ENCODE results near the gene MYCBP2.

Gene MYCBP2

GRCh38 chr13:77040835-77041234 lies 286.1 kb downstream of the MYCBP2 start:
- H3K9me2 ChIP-seq (replicated peaks; ENCODE audit: insufficient read depth, low read length): no peaks in the 10 kb centered on the region
- no peak overlapping the region for H3K9ac ChIP-seq (ENCODE audit: low read length)
- H3K4me1 ChIP-seq (ENCODE audit: low read length): no peaks in the 10 kb centered on the region
- no peak overlapping the region for H2AFZ ChIP-seq (ENCODE audit: low read length)
- no peaks in the 10 kb centered on the region for H4K20me1 ChIP-seq (ENCODE audit: insufficient read depth, low read length)
- no peaks in the 10 kb centered on the region for H3K27me3 ChIP-seq (replicated peaks; ENCODE audit: insufficient read depth, low read length)
- no peaks in the 10 kb centered on the region for H3K9me3 ChIP-seq (replicated peaks; ENCODE audit: insufficient read depth, low read length)
- H3K4me2 ChIP-seq (ENCODE audit: low read depth, low read length): no peak overlapping the region
- TF ChIP-seq EZH2phosphoT487 (IDR thresholded peaks at IDR 0.05; ENCODE audit: low read length) (no peak), CTCF (IDR thresholded peaks at IDR 0.05; ENCODE audit: low read length) (no peak), EZH2 (optimal IDR thresholded peaks at IDR 0.05; ENCODE audit: low read depth, low read length) (no peak)
- H3F3A ChIP-seq (ENCODE audit: insufficient read depth, low read length): no peaks in the 10 kb centered on the region
- H3K79me2 ChIP-seq (ENCODE audit: low read length): no peaks in the 10 kb centered on the region
- peaks cover 7% of the 10 kb centered on the region for H3K36me3 ChIP-seq (replicated peaks; ENCODE audit: insufficient read depth, low read length)
- H3K27ac ChIP-seq (ENCODE audit: low read length): no peak overlapping the region
- DNase-seq: no peak
- no peak overlapping the region for H3K4me3 ChIP-seq (ENCODE audit: low read length)

- H3K36me3 ChIP-seq (replicated peaks; ENCODE audit: insufficient read depth, low read length): peaks cover 4% of the 10 kb centered on the region
- TF ChIP-seq EZH2 (optimal IDR thresholded peaks at IDR 0.05; ENCODE audit: low read depth, low read length) (no peak), EZH2phosphoT487 (IDR thresholded peaks at IDR 0.05; ENCODE audit: low read length) (no peak), CTCF (IDR thresholded peaks at IDR 0.05; ENCODE audit: low read length) (no peak)
- H3K27me3 ChIP-seq (replicated peaks; ENCODE audit: insufficient read depth, low read length): no peaks in the 10 kb centered on the region
- no peak overlapping the region for H3K4me2 ChIP-seq (ENCODE audit: low read depth, low read length)
- no peaks in the 10 kb centered on the region for H3K9me3 ChIP-seq (replicated peaks; ENCODE audit: insufficient read depth, low read length)
- H3K4me1 ChIP-seq (ENCODE audit: low read length): no peaks in the 10 kb centered on the region
- H2AFZ ChIP-seq (ENCODE audit: low read length): no peak overlapping the region
- H3K9ac ChIP-seq (ENCODE audit: low read length): no peak overlapping the region
- H4K20me1 ChIP-seq (ENCODE audit: insufficient read depth, low read length): no peaks in the 10 kb centered on the region
- no peak overlapping the region for H3K27ac ChIP-seq (ENCODE audit: low read length)
- H3F3A ChIP-seq (ENCODE audit: insufficient read depth, low read length): no peaks in the 10 kb centered on the region
- no peak overlapping the region for H3K4me3 ChIP-seq (ENCODE audit: low read length)
- no peaks in the 10 kb centered on the region for H3K9me2 ChIP-seq (replicated peaks; ENCODE audit: insufficient read depth, low read length)
- no peak for DNase-seq
- no peaks in the 10 kb centered on the region for H3K79me2 ChIP-seq (ENCODE audit: low read length)
These were observed 286.8 kb downstream of the MYCBP2 start for GRCh38 chr13:77040076-77040475.

- Histone ChIP-seq H3K27me3 (replicated peaks; ENCODE audit: insufficient read depth, low read length) (no peaks in the 10 kb centered on the region), H2AFZ (ENCODE audit: low read length) (no peak overlapping the region), H4K20me1 (ENCODE audit: insufficient read depth, low read length) (no peaks in the 10 kb centered on the region), H3K4me3 (ENCODE audit: low read length) (no peak overlapping the region), H3K4me2 (ENCODE audit: low read depth, low read length) (no peak overlapping the region), H3K36me3 (replicated peaks; ENCODE audit: insufficient read depth, low read length) (no peaks in the 10 kb centered on the region), H3K4me1 (ENCODE audit: low read length) (no peaks in the 10 kb centered on the region), H3K79me2 (ENCODE audit: low read length) (no peaks in the 10 kb centered on the region), H3K9ac (ENCODE audit: low read length) (no peak overlapping the region), H3K27ac (ENCODE audit: low read length) (no peak overlapping the region), H3K9me2 (replicated peaks; ENCODE audit: insufficient read depth, low read length) (no peaks in the 10 kb centered on the region), H3K9me3 (replicated peaks; ENCODE audit: insufficient read depth, low read length) (no peaks in the 10 kb centered on the region), H3F3A (ENCODE audit: insufficient read depth, low read length) (no peaks in the 10 kb centered on the region)
- TF ChIP-seq EZH2 (optimal IDR thresholded peaks at IDR 0.05; ENCODE audit: low read depth, low read length) (no peak), CTCF (IDR thresholded peaks at IDR 0.05; ENCODE audit: low read length) (no peak), EZH2phosphoT487 (IDR thresholded peaks at IDR 0.05; ENCODE audit: low read length) (no peak)
- no peak for DNase-seq
These were observed 287.9 kb downstream of the MYCBP2 start for GRCh38 chr13:77038907-77039480.

All from MM.1S (cell line).